Loucy (cell line): ENCODE results near the gene ELMO3.

Source experiments
- H2AFZ ChIP-seq: fragments of 200-600 bp; sonication (generic); 2 replicates; pipeline ENCODE4 v1.6.0; 2016; ENCODE audit warnings: antibody characterized with exemption, mild to moderate bottlenecking, low read length, moderate library complexity
- H3F3A ChIP-seq: fragments of 200-600 bp; 2 replicates; pipeline ENCODE4 v1.6.0; 2016; ENCODE audit warnings: antibody characterized with exemption, low read depth, mild to moderate bottlenecking
- H3K27me3 ChIP-seq: fragments of 200-600 bp; sonication (generic); 2 replicates; pipeline ENCODE4 v1.6.1; 2014; ENCODE audit warnings: low read length, mild to moderate bottlenecking; ENCODE audit not compliant: insufficient read depth, poor library complexity, severe bottlenecking
- H3K36me3 ChIP-seq: fragments of 200-600 bp; sonication (generic); 2 replicates; pipeline ENCODE4 v1.6.1; 2016; ENCODE audit warnings: low read length; ENCODE audit not compliant: insufficient read depth
- H3K4me1 ChIP-seq: fragments of 200-600 bp; sonication (generic); 2 replicates; pipeline ENCODE4 v1.5.1; 2014; ENCODE audit warnings: low read length, mild to moderate bottlenecking; ENCODE audit not compliant: insufficient read depth, poor library complexity, severe bottlenecking
- H3K4me2 ChIP-seq: fragments of 200-600 bp; sonication (generic); 2 replicates; pipeline ENCODE4 v1.6.0; 2014; ENCODE audit warnings: antibody characterized with exemption, low read length, low read depth, mild to moderate bottlenecking; ENCODE audit not compliant: poor library complexity, severe bottlenecking
- H3K4me3 ChIP-seq: fragments of 200-600 bp; sonication (generic); 2 replicates; pipeline ENCODE4 v1.5.1; 2014; ENCODE audit warnings: low read length, mild to moderate bottlenecking, mixed read lengths; ENCODE audit not compliant: poor library complexity, severe bottlenecking
- H3K79me2 ChIP-seq: fragments of 200-600 bp; sonication (generic); 2 replicates; pipeline ENCODE4 v1.6.1; 2014; ENCODE audit warnings: low read length; ENCODE audit not compliant: insufficient read depth
- H3K9ac ChIP-seq: fragments of 200-600 bp; sonication (generic); 2 replicates; pipeline ENCODE4 v1.6.0; 2014; ENCODE audit warnings: mild to moderate bottlenecking, low read depth, low read length, moderate library complexity; ENCODE audit not compliant: poor library complexity, severe bottlenecking
- H3K9me2 ChIP-seq: fragments of 200-600 bp; sonication (generic); replicated peaks from 2 replicates; pipeline ENCODE4 v1.6.1; 2016; ENCODE audit warnings: low read depth, low read length, mixed read lengths
- H3K9me3 ChIP-seq: fragments of 200-600 bp; sonication (generic); 2 replicates; pipeline ENCODE4 v1.6.1; 2014; ENCODE audit warnings: mild to moderate bottlenecking, antibody characterized with exemption, low read length, low read depth; ENCODE audit not compliant: insufficient read depth
- H4K20me1 ChIP-seq: fragments of 200-600 bp; sonication (generic); 2 replicates; pipeline ENCODE4 v1.6.0; 2014; ENCODE audit warnings: antibody characterized with exemption, low read length, mild to moderate bottlenecking; ENCODE audit not compliant: insufficient read depth, poor library complexity, severe bottlenecking
- CTCF ChIP-seq: fragments of 200-600 bp; sonication (generic); conservative IDR thresholded peaks from 2 replicates; pipeline ENCODE4 v1.5.1; 2014; ENCODE audit warnings: mild to moderate bottlenecking, antibody characterized with exemption, low read length
- EZH2phosphoT487 ChIP-seq: fragments of 200-600 bp; IDR thresholded peaks from 2 replicates; pipeline ENCODE4 v1.6.1; 2018; ENCODE audit warnings: antibody characterized with exemption, mild to moderate bottlenecking, moderate library complexity, borderline replicate concordance

ELMO3 gene

GRCh38 chr16:67196881-67197280 lies 2.0 kb upstream of the ELMO3 start:
- Histone ChIP-seq H3K4me2 (peak overlapping the region; percentile 32), H3K79me2 (peaks cover 50% of the 10 kb centered on the region), H3K4me3 (no peak overlapping the region), H3K4me1 (peaks cover 18% of the 10 kb centered on the region), H2AFZ (no peak overlapping the region), H3K36me3 (peaks cover 52% of the 10 kb centered on the region; the same call in 1 of the 2 replicates), H3K9me3 (no peaks in the 10 kb centered on the region), H3F3A (no peaks in the 10 kb centered on the region), H3K9ac (no peak overlapping the region), H3K27me3 (no peaks in the 10 kb centered on the region), H3K9me2 (no peaks in the 10 kb centered on the region), H4K20me1 (peaks cover 32% of the 10 kb centered on the region)
- TF ChIP-seq EZH2phosphoT487 (no peak), CTCF (no peak)

GRCh38 chr16:67197704-67198103 lies 1.2 kb upstream of the ELMO3 start:
- Histone ChIP-seq H4K20me1 (peaks cover 25% of the 10 kb centered on the region), H3K9me2 (no peaks in the 10 kb centered on the region), H3K4me3 (no peak overlapping the region), H3F3A (no peaks in the 10 kb centered on the region), H3K4me2 (peak overlapping the region; percentile 32), H3K9me3 (no peaks in the 10 kb centered on the region), H3K36me3 (peaks cover 61% of the 10 kb centered on the region; the same call in 1 of the 2 replicates), H2AFZ (no peak overlapping the region), H3K27me3 (no peaks in the 10 kb centered on the region), H3K4me1 (peaks cover 18% of the 10 kb centered on the region), H3K79me2 (peaks cover 43% of the 10 kb centered on the region), H3K9ac (no peak overlapping the region)
- TF ChIP-seq CTCF (no peak), EZH2phosphoT487 (no peak)

GRCh38 chr16:67198238-67198734 lies 645 bp upstream of the ELMO3 start:
- H3K27me3 ChIP-seq = no peaks in the 10 kb centered on the region
- no peak for TF ChIP-seq EZH2phosphoT487
- peak; percentile 78 for TF ChIP-seq CTCF
- no peak overlapping the region for H2AFZ ChIP-seq
- H3K36me3 ChIP-seq = peaks cover 67% of the 10 kb centered on the region; the same call in 1 of the 2 replicates
- H3F3A ChIP-seq = no peaks in the 10 kb centered on the region
- H3K9me2 ChIP-seq = no peaks in the 10 kb centered on the region
- no peaks in the 10 kb centered on the region for H3K9me3 ChIP-seq
- H3K4me1 ChIP-seq = peaks cover 15% of the 10 kb centered on the region
- no peak overlapping the region for H3K9ac ChIP-seq
- peaks cover 37% of the 10 kb centered on the region for H3K79me2 ChIP-seq
- H3K4me3 ChIP-seq = no peak overlapping the region
- H4K20me1 ChIP-seq = peaks cover 20% of the 10 kb centered on the region
- H3K4me2 ChIP-seq = no peak overlapping the region
